Kidney tubule cell (primary cell): ENCODE results near the gene PLSCR1.
"Not testable (repeated sequence)": the region's sequence is repeated elsewhere in the genome, so short reads cannot be mapped to it uniquely, and the experiment has no call there.

ENCODE experiments used
- DNase-seq: peaks from one replicate; pipeline ENCODE4 v3.0.0-alpha.2; 2018; ENCODE audit warnings: low spot score

PLSCR1 gene

GRCh38 chr3:146550070-146550615, 5.7 kb upstream of the PLSCR1 start:
- DNase-seq, result no peak

- DNase-seq, result no peak
Measured at GRCh38 chr3:146547235-146547835, 2.9 kb upstream of the PLSCR1 start.

DNA sequence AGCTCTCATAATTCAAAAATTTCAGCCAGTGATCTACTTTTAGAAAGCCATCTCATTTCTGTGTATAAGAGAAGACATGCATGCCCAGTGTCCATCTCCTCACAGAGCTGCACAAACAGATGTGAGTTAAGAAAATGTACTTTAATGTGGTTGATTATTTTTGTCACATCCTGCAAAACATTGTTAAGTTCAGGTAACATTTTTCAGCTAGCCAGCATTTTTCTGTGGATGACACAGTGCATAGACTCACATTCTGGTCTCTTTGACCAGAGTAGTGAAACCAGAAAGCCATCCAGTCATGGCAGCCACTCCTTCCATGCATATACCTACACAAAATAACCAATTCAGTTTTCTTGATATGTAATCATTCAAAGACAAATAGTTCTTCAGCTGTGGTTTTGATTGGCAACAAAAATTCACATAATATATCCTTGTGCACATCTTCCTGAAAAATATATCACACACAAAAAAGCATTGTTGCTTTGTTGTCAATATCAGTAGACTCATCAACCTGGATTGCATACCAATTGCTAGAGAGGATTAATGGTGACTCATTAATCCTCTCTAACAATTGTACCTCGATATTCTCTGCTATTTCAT, 2.1 kb upstream of the PLSCR1 start:
- peak; percentile 56 for DNase-seq

- no peak for DNase-seq
Measured at GRCh38 chr3:146544929-146545528, 622 bp upstream of the PLSCR1 start.

- DNase-seq, result peak; percentile 18
Measured at GRCh38 chr3:146543461-146544001, 876 bp downstream of the PLSCR1 start.

GRCh38 chr3:146542978-146543377, 1.4 kb downstream of the PLSCR1 start:
- no peak for DNase-seq

DNA sequence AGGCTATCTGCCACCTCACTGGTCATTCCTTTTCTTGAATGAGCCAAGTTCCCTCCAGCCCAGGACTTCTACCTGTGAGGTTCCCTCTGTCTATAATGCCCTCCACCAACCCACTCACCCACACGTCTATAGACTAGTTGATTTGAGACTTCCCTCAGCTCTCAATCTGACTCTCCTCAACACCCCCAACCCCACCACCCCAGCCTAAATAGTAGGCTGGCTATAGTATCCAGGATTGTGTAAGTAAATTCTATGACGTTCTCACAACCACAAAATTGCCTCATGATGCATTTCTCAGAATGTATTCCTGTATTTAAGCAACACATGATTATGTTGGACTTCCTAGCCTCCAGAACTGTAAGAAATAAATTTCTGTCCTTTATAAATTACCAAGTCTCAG, 2.2 kb downstream of the PLSCR1 start:
- DNase-seq, result no peak

- no peak for DNase-seq
Measured at GRCh38 chr3:146540978-146541377, 3.4 kb downstream of the PLSCR1 start.

- no peak for DNase-seq
Measured at GRCh38 chr3:146540236-146540635, 4.2 kb downstream of the PLSCR1 start.

DNA sequence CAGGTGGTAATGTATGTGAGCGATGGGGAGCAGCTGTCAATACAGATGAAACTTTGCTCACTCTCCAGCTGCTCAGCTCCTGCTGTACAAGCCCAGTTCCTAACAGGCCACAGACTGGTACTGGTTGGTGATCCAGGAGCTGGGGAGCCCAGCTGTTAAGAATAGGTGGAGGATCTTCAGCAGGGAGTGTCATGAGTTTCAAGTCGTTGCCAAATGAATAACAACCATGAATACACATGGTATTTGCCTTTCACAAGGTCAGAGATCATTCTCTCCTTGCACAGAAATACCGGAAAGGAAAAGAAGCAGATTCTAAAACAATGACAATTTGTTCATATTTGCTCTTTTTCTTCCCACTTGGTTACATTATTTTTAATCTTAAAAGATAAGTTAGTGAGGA, 5.1 kb downstream of the PLSCR1 start:
- DNase-seq, result no peak

DNA sequence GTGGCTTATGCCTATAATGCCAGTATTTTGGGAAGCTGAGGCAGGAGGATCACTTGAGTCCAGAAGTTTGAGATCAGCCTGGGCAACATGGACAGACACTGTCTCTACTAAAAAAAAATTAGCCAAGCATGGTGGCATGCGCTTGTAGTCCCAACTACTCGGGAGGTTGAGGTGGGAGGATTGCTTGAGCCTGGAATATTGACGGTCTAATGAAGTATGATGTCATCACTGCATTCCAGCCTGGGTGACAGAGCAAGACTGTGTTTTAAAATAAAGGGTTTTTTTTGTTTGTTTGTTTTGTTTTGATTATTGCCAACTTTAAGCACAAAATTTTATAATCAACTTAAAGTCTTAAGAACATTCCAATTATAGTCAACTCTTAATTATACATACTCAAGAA, 6.8 kb downstream of the PLSCR1 start:
- peak; percentile 40 for DNase-seq

GRCh38 chr3:146536681-146537080, 7.7 kb downstream of the PLSCR1 start:
- DNase-seq, result peak; percentile 74

GRCh38 chr3:146532406-146532805, 12.0 kb downstream of the PLSCR1 start:
- no peak for DNase-seq

GRCh38 chr3:146530609-146531008, 13.8 kb downstream of the PLSCR1 start:
- no peak for DNase-seq

GRCh38 chr3:146529021-146529420, 15.4 kb downstream of the PLSCR1 start:
- no peak for DNase-seq

DNA sequence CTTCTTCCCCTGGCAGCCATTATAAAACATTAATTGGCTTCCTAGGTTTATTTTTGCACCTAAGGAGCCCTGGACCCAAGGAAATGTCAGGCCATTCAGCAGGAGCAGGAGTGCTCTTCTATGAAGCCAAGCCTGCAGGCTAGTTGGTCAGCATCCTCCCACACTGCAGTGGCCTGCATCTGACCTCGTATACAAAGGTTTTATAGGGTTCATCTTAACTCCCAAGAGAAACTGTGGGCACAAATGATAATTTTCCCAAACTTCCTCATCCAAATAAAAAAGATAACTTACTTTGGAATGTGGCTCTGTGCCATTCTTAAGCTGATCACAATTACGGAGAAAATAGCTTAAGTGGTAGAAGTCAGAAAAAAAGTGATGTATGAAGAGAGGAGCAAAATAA, 19.4 kb downstream of the PLSCR1 start:
- DNase-seq, result no peak

DNA sequence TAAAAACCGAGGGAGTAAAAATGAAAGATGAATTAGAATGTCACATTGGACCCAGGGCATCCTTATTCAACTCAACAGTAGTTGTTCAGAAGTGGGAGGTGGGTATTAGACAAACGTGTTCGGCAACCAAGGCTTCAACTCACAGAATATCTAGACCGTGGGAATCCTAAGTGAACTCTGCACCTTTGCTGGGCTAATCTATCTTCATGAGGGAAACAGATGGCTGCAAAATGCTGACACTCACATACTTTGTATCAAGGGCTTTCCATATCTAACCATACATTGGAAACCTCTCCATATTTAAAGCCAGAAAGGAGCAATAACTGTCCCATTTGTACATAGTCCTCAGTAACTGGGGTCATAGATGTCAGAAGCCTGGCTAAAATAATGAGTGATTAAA, 20.9 kb downstream of the PLSCR1 start:
- no peak for DNase-seq

DNA sequence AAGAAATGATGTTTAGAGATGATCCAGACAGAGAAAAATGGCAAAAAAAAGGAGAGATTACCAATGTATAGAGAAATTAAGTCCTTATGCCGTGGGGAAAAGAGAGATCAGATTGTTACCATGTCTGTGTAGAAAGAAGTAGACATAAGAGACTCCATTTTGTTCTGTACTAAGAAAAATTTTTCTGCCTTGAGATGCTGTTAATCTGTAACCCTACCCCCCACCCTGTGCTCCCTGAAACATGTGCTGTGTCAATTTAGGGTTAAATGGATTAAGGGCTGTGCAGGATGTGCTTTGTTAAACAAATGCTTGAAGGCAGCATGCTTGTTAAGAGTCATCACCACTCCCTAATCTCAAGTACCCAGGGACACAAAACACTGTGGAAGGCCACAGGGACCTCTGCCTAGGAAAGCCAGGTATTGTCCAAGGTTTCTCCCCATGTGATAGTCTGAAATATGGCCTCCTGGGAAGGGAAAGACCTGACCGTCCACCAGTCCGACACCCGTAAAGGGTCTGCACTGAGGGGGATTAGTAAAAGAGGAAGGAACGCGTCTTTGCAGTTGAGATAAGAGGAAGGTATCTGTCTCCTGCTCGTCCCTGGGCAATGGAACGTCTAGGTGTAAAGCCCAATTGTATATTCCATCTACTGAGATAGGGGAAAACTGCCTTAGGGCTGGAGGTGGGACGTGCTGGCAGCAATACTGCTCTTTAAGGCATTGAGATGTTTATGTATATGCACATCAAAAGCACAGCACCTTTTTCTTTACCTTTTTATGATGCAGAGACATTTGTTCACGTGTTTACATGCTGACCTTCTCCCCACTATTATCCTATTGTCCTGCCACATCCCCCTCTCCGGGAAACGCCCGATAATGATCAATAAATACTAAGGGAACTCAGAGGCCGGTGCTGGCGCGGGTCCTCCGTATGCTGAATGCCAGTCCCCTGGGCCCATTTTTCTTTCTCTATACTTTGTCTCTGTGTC, 21.9 kb downstream of the PLSCR1 start:
- DNase-seq, result not testable (repeated sequence)

DNA sequence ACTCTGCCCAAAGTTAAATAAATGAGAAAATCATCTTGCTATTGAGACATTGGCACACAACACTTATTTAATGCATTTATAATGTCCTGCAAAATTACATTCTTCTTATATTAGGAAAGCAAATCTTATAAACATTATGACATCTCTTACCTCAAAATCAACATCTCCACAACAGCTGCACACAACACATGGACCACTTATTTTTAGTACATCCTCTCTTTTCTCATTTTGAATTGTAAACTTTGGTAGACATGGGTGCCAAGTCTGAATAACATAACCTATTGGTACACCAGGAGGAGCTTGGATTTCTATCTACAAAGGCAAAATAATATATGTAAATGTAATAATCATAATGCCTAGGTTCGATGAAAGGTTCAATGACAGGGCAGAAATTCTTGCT, 23.0 kb downstream of the PLSCR1 start:
- no peak for DNase-seq

DNA sequence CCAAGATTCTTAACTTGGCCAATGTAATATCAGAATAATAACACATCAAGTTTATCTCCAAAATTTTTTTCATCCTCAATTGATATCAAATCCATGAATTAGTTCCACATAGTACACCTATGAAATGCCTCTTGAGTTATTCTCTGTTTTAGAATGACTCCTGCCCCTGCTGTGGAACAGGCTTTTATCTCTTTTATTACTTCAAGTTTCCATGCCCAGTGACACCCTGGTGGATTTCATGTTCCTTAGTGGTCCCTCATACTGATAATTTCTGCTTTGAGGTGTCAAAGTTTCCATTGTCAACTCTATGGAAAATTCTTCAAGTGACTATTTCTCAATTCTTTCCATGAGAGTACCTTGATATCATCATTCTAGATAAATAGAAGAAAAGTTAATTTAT, 24.6 kb downstream of the PLSCR1 start:
- no peak for DNase-seq

GRCh38 chr3:146517684-146518435, 26.5 kb downstream of the PLSCR1 start:
- DNase-seq, result peak; percentile 36
